NCI-H2029 (cell line): Measurements from ENCODE around the gene CFAP90.

ENCODE experiments used
- DNase-seq: peaks from one replicate; lab custom pipeline; 2025; lab: John Stamatoyannopoulos, UW

Gene CFAP90, protein sequence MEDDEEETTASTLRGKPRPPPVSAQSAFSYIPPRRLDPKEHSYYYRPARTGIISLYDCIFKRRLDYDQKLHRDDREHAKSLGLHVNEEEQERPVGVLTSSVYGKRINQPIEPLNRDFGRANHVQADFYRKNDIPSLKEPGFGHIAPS

DNA sequence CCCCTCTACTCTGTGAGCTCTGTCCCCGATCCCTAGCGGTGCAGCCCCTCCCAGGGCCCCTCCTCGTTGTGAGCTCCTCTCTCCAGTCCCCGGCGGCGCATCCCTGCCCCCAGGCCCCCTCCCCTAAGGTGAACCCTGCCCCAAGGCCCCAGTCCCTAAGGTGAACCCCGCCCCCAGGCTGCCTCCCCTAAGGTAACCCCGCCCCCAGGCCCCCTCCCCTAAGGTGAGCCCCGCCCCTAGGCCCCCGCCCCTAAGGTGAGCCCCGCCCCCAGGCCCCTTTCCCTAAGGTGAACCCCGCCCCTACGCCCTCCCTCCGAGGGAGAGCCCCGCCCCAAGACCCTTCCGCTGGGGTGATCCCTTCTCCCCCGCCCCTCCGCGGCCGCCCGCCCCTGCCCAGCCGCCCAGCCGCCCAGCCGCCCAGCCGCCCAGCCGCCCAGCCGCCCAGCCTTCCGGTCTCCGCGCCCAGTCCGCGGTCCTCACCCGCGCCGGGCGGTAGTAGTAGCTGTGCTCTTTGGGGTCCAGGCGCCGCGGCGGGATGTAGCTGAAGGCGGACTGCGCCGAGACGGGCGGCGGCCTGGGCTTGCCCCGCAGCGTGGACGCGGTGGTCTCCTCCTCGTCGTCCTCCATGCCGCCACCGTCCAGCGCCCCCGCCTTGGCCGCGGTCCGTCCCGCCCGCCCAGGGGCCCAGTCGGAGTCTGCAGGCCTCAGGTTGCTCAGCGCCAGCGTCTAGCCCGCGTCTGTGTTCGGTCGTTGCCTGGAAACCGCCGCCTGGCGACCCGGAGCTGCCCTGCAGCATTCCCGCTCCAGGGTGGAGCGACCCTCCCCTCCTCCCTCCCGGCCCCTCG lies at the start of gene CFAP90:
Gene CFAP90 (minus strand): TSS at position 739 of the 845 bp plus-strand sequence. CDS start 112 bp downstream, at position 627.
- DNase-seq, result peak; percentile 29

DNA sequence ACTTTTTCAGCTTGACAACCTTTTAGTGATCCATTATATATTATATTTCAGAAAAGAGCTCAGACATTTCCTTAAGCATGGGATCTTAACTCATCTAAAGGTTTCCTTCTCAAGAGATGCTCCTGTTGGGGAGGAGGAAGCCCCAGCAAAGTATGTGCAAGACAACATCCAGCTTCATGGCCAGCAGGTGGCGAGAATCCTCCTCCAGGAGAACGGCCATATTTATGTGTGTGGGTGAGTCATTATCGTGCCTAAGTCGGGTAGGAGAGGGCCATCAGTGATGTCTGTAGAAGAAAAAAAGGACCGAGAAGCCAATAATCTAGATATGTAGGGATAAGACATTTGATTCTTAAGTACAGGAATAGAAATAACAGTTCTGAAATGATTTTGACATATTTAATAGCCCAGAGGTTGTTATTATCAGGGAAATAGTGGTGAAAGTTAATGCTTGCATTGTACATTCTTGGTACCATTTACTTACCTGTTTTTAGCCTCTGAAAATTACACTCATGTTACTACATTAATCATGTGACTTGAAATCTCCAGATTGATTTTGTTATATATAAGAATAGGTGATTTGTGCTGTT lies 46.2 kb upstream of the CFAP90 start:
- peak; percentile 7 for DNase-seq

DNA sequence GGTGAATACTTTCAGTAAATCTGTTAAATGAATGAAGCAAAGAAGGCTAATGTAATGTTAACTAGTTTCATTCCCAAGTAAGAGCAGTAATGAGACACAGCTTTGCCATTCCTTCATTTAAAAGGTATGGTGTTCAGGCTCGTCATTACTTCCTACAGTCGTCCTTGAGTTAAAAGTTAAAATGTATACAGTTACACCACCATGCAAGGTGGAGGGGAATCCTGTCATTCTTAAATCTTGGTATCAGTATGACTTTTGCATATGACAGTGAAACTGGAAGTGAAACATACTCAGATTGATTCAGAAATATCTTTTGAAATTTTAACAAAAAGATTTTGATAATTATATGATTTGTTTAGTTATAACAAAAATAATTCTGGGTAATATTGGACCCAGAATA lies 43.9 kb upstream of the CFAP90 start:
- DNase-seq, result no peak

DNA sequence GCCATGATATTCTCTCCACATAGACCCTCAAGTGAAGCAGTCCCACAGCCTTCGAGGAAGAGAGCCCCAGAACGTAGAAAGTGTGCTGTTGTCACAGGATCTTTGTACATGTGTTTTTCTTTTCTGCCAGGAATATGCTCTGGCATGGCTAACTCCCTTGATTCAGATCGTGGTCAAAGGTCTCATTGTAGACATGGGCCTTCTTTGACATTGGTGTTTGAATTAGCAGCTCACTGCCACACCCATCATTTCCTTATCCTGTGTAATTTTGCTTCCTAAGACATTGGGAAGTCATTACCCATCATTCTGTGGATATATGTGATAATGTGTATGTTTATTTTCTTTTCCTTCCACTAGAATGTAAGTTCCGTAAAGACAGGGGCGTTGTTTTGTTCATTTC lies 43.5 kb upstream of the CFAP90 start:
- DNase-seq, result no peak

DNA sequence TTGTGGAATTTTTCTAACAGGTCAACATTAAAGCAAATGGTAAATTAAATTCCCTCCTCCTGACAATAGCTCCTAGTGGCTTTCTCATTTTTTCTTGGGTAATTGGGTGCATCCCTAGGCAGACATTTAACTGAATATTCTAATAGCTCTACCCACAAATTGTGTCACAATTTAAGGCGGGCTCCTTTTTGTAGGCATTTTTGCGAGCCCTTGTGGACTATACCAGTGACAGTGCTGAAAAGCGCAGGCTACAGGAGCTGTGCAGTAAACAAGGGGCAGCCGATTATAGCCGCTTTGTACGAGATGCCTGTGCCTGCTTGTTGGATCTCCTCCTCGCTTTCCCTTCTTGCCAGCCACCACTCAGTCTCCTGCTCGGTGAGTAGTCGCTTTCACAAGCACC lies 38.0 kb upstream of the CFAP90 start:
- DNase-seq, result no peak

DNA sequence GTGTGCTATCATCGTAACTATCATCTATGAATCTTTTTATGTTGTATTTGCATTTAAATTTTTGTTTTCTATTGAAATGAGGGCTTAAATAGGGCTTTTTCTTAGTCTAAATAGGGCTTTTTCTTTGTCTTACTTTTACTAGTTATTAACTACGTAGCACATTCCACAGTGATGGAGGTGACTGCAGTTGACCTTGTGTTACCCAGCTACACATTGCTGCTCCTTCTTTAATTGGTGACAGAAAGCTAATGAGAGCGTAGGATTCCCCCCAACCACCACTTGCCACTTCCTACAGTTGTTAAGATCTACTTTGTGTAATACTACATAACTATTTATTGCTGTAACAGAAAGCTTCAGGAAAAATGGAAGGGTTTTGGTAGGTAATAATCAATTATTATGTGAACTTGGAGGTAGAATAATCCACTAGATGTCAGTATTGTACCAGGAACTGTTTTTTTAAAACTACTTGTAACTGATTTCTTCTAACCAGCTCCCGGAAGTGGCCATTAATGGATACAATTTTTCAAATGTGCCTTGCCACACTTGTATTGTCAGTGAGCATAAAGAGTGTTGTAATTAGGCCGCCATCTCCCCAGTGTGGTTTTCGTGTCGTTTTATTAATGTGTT lies 36.0 kb upstream of the CFAP90 start:
- peak; percentile 70 for DNase-seq

DNA sequence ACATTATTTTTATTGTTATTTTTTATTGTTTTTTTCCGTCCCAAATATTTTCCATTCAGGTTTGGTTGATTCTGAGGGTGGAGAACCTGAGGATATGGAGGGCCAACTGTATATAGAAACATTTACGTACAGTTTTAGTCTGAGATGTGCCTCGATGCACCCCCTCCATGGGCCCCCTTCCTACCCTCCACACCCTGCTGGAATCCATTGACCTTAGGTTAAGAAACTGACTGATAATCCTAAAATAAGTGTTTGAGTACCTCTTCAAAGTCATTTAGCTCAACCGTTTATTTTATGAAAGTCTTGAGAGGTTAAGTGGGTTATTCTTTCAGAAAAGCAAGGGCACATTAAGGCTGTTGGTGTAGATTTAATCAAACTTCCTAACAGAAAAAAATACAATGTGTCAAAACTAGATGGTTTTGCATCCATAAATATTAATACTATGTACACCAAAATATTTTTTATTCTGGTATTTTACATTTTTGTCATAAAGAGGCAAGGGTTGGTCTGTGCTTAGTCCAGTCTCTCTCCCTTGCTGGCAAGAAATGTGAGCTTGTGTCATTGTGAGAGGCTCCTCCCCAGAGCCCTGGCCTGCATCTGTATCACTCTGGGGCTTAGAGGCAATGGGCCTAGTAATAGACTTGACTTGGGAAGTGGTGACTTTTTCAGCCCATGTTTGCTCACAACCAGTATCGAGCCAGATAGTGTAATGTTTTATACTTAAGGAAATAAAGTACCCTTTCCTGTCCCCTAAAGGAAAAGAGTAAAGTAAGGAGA lies 33.7 kb upstream of the CFAP90 start:
- no peak for DNase-seq

DNA sequence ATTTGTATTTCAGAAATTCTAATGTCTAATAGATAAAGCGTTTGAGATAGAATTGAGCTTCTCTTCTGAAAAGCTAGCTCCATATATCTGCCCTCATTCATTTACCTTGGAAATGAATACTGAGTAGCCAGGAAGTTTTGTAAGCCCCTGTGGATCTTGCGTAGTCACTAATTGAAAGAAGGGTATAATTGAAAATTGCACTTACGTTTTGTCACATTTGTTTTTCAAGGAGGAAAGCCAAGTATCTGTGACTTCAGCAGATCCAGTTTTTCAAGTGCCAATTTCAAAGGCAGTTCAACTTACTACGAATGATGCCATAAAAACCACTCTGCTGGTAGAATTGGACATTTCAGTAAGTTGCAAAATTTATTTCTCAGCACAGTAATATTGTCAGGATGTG lies 32.0 kb upstream of the CFAP90 start:
- DNase-seq, result no peak

DNA sequence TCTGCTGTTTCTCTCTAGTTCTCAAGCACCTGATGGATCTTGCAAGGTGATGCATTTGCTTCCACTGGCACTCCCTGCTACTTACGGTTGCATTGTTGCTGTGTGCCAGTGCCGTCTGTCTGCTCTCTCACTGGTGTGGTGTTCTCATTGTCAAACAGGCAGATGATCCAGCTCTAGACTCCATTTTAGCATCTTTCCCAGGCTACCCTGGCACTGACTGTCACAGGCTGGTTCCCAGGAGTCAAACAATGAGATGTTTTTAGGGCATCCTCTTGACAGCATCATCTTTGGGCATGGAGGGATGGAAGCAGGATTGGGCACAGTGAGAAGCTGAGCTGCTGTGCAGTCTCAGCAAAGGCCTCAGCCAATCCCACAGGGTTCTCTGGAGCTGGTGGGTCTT lies 30.9 kb upstream of the CFAP90 start:
- DNase-seq, result no peak

DNA sequence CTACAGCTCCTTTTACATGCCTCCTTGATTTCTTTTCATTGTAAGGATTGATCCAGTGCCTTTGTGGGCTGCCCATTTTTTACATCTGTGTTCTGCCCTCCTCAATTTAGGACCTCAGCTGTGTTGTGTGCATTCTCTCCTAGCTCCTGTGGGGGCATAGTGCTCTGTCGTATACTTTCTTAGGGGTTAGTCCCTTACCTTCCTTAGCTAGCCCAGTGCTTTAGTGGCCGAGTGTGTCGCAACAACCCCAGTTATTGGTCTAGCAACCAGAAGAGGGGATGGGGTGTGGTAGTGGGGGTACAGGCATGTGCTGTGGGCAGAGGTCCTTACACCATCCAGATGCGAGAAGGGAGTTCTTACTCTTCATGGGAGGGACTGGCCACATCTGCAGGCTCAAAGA lies 30.2 kb upstream of the CFAP90 start:
- DNase-seq, result no peak

DNA sequence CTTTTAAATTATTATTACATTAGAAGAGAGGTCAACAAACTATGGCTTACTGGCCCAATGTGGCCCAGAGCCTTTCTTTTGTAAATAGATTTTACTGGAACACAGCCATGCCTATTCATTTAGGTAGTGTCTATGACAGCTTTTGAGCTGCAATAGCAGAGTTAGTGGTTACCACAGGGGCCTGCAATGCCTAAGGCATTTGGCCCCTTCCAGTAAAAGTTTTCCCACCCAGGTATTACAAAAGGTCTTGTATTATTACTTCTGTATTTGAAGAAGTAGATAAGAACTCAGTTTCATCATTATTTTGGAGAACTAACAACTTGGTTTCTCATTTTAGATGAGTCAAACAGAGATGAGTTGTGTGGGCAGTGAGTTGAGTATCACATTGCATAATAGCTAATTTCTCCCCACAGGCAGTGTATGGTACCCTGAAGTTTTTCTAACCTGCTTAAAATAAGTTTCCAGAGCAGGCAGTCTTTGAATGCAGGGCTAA lies 27.5 kb upstream of the CFAP90 start:
- DNase-seq, result peak; percentile 21

DNA sequence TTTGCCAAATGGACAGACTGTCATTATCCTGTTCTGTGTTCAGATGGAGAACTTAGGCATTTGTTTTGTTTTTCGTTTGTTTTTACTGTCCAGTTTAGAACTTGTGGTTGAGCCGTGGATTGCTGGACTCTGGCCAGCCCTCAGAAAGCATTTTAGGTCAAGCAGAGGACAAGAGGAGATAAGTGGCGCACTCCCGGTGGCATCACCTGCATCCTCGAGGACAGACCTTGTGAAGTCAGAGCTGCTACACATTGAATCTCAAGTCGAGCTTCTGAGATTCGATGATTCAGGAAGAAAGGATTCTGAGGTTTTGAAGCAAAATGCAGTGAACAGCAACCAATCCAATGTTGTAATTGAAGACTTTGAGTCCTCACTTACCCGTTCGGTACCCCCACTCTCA lies 26.9 kb upstream of the CFAP90 start:
- DNase-seq, result peak; percentile 68

DNA sequence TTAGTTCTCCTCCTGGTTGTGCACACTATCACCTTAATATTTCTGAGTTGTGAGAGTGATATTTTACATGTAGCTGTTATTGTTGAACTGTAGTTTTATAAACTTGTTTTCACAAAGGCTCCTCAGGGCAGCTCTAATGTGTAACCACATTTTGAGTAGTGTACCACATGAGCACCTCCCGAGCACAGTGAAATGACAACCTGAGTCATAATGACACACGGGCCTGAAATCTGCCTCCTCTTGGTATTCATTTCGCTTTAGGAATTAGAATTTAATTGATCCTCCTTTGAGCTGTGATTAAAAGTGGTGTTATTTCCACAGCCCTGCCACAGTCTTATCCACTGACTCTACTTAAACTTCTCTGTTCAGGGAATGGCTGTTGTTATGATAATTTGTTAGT lies 25.9 kb upstream of the CFAP90 start:
- DNase-seq, result no peak

DNA sequence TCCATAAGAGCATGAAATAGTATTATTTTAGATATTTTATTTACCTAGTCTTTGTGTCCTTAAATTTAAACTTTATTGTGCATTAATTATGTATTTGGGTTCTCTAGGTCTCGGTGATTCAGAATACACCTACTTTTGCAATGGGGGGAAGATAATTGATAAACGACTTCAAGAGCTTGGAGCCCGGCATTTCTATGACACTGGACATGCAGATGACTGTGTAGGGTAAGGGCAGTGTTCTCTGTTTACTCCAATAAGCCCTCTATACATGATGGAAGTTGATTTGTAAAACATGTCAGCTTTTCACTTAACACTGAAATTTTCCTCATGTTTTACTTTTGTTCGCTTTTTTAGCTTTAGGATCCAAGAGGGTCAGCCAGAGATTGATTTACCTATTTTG lies 24.2 kb upstream of the CFAP90 start:
- DNase-seq, result no peak

DNA sequence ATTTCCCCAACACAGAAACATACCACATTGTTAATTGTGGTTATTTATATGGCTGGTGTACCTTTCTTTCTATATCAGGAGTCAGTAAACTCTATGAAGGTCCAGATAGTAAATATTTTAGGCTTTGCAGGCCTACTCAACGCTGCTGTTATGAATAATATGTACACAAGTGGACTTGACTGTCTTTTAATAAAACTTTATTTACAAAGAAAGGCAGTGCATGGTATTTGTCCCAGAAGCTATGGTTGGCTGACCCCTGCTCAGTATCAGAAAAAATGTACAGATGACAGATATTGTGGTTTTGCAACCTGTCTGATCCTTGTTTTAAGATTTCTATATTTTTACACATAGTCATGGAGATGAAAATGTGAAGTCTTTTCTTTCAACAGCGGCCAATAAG lies 23.7 kb upstream of the CFAP90 start:
- DNase-seq, result no peak

DNA sequence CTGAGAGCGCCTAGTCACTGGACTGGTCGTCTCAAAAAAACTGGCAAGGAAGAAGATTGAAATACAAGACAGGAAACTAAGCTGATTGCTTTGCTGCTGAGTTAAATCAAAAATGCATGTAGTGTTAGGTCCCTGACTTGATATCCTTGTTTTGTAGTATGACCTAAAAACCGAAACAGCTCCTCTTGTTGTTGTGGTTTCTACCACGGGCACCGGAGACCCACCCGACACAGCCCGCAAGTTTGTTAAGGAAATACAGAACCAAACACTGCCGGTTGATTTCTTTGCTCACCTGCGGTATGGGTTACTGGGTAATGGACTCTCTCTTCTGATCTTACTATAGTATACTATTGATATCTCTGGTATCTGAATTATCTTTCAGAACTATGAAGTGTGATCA lies 22.3 kb upstream of the CFAP90 start:
- DNase-seq, result no peak

DNA sequence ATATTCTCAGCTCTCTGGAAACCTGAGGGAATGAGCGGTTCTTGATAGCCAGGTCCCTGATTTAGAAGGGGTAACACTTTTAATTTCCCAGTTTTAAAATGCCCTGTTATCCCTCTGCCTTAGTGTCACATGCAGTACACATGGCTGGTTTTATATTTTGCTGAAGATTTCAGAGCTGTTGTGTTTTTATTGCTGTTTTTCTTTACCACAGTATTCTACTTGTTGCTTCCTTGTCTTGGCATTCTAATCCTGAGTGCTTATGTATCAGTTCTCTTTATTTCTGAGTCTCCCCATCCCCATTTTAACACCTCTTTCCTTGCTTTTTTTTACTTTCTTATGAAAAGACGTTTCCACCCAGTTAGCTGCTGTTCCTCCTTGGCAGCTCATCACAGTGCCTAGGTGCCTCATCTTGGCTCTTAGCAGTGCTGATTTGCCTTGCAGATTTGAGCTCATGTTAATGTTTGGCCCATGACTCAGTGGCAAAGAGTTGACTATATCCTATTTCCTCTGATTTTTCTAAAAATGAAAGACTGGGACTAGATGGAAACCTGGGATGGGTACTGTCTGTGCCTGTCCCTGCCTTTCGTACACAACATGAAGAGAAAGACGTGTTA lies 21.7 kb upstream of the CFAP90 start:
- DNase-seq, result no peak

DNA sequence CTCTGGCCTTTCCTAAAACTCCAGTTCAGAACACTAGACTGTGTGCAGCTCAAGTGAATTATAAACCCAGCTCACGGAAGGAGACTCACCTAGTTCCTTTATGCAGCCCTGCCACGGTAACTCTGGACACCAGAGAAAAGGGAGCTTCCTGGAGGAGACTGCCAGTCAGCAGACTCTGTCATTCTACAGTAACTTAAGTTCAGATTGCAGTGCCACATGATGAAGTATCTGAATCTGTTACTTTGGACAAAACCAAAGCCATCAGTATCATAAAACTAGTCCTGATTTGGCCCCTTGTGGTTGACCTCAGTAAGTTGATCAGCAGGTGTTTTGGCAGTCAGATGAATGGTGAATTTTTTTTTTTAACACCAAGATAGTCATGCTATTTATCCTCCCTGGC lies 20.7 kb upstream of the CFAP90 start:
- DNase-seq, result no peak

DNA sequence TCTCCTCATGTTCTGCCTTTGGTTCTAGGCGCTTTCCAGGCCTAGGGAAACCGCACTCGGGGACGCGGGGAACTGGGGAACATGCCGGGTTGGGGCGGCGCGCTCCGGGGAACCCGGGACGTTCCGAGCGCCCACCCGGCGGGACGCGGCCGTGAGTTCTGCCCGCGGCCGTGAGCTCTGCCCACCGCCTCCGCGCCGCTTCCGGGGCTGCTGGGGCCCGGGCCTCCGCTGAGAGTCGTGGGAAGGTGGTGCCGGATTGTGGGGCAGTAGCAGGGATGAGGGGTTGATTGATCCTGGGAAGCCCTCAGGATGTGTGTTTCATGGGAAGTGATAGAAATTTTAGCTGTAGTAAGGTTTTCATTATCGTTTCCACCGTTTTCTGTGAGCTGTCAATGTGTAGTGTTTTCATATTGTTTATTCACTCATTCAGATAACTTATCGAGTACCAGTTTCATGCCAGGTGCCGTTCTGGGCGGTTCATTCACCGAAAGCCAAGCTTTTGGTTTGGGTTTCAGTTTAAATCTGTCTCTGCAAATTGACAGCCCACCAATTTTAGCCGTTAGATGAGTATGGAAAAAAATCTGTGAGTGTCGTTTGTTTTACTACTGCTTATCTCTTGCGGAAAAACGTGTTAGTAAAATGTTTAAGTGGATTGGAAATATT lies 18.7 kb upstream of the CFAP90 start:
- no peak for DNase-seq

DNA sequence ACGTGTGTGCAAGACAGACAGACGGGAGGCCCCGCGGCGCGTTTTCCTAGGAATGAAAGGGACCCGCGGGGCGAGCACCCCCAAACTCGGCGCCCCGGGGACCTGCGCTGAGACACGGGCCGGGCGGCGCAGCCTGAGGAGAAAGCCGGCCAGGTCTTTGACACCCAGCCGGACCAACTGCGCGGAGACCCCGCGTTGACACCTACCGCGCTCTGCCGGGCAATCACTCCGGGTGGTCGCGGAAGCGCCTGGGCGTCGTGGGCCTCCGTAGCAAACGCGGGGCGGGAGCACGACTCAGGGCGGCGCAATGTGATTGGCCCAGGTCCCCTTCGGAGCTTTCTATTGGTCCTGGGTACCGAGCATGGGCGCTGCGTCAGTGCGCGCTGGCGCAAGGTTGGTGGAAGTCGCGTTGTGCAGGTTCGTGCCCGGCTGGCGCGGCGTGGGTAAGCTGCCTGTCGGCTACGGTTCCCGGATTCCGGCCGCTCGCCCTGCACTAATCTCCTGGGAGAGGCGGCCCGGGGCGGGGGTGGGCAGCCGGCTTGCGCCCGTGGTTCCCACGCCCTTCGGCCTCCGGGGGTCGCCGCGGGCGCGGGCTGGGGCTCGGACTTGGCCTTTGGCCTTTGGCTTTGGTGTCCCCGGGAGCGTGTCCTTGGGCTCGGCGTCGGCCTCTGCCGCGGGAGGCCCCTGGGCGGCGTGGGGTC lies 18.0 kb upstream of the CFAP90 start, which contains the start of the genes FASTKD3 and MTRR:
Gene FASTKD3 (minus strand): TSS at position 259 of the 701 bp plus-strand sequence. CDS start 948 bp downstream, outside the sequence.
Gene MTRR (plus strand): TSS at position 376 of the 701 bp plus-strand sequence. CDS start 1,647 bp downstream, outside the sequence.
- DNase-seq, result peak; percentile 91
